Activated effector memory CD4-positive, alpha-beta T cell treated with Interleukin-2 at 50 U/mL for 16 hours (primary cell): ENCODE results near the gene SH3TC2.

Experiments used
- DNase-seq: peaks from one replicate; pipeline ENCODE4 v3.0.0-alpha.2; 2020

Gene SH3TC2

DNA sequence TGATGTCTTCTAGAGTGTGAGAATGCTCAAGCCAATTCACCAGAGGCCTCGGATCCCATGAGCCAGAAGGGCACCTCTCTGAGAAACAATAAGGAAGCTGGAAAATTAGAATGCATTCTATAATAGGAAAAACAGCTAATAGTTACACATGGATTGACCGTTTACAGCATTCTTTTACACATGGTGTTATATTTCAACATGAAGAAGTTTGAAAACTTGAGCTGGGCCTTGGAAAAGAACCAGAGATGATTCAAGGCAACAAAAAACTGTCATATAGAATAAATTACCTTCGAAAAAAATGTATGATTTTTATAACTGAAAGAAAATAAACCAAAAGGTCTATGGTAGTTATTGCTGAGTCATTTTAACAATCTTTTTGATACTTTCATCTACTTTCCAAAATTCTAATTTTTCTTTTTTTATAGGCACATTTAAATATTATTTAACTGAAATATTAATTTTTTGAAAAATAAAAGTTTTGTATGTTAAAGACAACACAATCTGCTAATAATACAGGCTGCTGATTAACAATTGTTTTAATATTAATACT, 6.2 kb downstream of the SH3TC2 start:
- no peak for DNase-seq

DNA sequence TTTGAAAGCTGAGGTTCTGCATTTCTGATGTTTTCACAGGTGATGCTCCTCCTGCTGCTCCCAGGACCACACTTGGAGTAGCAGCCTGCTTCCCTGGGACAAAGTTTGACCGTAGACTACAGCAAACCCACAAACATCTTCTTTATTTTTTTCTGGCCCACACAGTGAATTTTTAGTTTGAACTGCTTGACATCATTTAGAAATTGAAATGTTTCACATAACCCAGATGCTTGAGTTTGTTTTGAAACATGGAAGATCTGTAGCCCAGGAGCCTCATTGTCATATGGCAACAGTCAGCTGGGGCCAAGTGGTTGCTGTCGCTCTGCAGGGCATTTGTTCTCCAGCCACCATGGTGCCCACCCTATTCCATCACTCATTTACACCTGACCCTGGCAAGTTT, 8.4 kb downstream of the SH3TC2 start:
- DNase-seq = no peak

DNA sequence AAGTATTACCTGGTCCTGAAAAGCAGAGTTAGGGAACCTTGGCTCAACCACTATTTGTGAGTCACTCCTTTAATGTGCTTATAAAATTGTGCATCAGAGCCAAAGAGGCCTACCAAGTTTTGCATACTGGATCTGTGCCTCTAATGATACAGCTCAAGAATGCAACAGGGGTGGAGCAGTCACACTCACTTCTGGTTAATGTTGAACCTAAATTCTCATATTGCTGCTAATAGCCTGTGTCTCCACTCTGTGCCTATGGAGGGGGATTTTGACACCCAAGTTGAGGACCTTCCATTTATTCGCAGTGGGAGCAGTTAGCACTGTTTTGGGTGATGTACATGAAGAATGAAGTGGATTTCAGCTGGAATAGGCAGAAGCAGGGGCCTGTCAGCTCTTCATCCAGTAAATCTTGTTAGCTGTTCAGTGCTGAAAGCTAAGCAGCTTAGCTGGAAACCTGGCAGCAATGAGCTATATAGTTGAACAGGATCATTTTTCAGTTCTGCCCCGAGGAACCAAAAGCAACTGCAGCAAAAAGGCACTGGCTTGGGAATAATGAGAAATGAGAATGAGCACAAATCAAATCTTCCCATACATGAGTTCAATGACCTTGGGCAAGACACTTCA, 9.7 kb downstream of the SH3TC2 start:
- no peak for DNase-seq

DNA sequence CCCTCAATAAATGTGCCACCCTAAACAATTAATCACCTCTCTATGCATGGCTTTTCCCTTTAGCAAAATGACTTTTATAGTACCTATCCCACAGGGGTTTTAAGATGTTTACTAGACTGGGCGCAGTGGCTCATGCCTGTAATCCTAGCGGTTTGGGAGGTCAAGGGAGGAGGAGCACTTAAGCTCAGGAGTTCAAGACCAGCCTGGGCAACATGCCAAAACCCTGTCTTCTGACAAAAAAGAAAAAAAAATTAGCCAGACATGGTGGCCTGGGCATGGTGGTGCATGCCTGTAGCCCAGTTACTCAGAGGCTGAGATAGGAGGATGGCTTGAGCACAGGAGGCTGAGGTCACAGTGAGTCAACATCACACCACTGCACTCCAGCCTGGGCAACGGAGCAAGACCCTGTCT, 13.5 kb downstream of the SH3TC2 start:
- DNase-seq = no peak

DNA sequence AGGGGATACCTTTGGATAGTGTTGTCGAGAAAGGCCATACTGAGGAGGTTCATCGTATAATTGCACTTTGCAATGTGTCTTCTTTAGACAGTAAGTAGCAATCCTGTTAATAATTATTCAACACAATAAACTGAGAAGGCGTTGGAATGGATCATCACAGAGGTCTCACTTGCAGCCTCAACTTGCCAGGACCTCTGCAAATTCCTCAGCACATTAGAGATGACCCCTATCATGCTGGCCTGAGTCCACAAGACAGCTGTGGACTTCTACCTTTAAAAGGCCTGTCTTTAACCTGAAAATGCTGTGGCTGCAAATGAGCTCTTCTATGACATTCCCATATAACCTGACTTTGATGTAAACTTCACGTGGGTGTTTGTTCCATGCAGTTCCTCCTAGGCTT, 14.1 kb downstream of the SH3TC2 start:
- DNase-seq = no peak

DNA sequence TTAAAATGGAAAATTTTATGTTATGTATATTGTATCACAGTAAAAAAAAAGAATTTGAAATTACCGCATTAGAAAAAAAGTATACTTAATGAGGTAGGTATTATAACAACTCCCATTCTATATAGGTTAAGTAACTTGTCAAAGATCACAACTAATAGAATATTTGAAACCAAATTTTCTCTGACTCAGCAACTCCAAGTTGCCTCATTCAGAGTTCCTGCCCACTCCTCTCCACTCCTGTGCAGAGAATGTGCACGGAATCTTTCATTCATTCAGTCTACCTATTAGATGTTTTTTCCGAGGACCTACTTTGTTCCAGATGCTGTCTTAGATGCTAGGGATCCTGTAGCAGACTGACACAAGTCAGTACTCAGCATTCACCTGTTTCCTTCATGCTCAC, 15.4 kb downstream of the SH3TC2 start:
- DNase-seq = no peak

DNA sequence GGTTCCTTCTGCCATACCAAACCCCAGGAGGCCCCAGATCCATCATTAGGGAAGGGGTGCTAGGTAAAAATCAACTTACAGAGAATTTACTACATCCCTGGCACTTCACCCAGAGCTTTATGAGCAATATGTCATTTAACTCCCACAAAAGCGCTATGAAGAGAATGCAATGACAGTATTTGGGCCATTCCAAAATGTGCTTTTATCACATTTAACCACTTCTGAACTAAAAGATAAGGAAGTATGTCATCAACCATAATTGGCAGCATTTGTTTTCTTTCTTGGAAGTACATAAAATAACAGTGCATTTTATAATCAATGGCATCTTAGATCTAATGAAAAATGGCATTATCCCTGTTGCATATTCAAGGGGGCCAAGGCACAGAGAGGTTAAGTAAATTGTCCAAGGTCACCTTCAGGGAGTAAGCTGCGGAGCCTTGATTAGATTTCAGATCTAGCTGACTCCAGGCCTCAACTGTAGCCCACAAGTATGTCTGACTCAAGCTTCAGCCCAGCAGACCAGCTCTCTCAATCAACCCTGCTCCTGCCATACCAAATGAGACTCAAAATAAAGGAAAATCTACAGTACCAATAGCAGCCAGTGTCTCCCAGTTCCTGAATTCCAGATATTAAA, 16.5 kb downstream of the SH3TC2 start:
- no peak for DNase-seq

DNA sequence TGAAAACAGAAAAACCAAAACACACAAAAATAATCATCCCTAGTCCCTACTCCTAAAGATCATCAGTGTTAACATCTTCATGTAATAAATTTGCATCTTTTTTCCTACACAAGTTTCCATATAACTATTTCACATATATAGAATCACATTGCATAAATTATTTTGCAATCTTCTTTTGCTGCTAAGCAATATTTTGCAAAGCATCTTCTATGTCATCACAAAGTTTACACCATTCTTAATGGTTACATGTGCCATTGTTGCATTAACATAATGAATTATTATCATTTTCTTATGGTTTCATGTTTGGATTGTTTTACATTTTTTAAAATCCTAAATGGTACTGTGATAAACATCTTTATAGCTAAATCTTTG, 17.8 kb downstream of the SH3TC2 start:
- no peak for DNase-seq

DNA sequence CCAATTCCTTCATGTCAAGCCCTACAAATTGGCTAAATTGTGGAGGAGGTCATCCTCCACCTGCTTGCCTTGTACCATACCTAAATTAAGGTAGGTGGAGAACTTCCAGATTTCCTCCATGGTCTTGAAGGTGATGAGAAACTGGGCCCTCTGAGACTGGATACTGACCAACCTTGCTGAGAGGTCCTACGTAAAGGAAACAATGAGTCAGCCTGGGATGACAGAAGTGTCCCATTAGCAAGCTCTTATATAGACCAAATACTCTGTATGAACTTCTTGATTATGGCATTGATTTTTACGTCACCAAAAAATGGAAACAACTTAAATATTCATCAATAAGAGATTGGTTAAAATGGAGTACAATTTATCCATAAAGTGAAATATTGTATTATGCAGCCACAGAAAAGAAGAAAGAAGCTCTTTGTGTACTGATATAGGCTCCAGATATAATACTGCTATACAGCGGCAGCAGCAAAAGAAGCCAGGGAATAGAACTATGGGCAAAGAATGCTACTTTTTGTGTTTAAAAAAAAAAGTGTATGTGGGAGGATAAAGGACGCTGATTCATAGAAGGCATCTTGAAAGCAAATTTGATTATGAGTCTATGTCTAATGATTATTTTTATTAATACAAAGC, 18.3 kb downstream of the SH3TC2 start:
- no peak for DNase-seq

DNA sequence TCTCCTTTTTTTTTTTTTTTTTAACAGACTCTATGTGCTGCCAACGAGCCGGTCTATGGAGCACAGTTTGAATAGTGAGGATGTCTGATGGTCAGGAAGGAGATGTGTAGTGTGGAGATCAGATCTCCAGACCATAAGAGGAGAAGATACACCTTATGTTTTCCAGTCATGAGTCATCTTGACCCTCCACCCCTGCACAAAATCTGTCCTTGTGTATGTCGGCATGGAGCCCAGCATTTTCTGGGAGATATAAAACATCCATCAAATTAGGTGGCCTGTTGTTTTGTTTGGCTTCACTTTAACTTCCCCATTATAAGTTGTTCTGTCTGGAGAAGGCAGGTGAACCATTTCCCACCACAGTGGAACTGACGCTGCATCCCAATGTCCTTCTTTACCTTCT, 19.2 kb downstream of the SH3TC2 start:
- no peak for DNase-seq

DNA sequence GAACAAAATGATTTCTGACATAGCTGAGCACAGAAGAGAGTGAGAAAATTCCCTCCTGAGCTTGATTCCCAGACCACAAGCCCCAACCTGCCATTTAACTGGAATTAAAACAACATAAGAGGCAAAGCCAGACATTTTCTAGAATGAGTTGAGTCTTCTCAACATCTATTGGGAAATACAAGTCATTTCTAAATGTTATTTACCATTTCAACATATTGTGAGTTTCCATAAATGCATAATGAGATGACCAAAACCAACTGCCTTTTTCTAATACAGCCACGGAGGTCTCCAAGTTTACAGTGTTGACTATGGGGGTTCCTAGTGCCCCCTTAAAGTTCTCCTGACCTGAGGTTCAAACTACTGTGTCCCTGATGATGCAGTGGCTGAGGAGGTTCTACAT, 20.0 kb downstream of the SH3TC2 start:
- DNase-seq = no peak

DNA sequence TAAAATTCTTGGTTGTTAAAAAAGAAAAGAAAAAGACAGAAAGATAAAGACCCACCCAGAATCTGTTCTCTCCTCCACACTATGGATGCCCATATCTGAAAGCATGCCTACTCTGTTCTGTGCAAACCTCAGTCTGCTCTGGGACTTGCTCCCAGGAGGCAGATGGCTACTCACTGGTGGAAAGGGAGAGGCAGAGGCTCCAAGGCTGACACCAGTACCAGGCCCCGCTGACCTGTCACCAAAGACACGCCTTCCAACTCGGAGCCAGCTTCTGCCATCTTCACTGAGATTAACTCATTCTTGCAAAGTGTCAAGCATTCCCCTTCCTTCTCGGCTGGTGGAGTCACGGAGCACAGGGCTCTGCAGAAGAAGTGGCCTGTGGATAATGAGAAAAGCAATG, 21.6 kb downstream of the SH3TC2 start:
- no peak for DNase-seq

DNA sequence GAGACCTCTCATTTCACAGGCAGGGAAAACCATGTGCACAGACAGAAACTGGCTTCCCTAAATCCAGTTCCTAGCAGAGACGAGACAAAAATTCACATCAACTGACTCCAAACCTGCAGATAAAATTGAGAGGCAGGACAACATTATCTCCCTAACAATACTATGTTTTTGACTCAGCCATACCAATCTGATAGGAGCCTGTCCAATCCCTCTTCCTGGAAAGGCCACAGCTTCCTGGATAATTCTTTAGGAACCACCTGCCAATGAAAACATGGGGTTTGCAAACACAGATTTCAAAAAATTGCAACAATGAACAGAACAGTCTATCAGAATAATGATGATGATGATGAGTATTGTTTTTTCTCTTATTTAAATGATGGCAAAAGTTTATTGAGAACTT, 22.4 kb downstream of the SH3TC2 start:
- DNase-seq = no peak

DNA sequence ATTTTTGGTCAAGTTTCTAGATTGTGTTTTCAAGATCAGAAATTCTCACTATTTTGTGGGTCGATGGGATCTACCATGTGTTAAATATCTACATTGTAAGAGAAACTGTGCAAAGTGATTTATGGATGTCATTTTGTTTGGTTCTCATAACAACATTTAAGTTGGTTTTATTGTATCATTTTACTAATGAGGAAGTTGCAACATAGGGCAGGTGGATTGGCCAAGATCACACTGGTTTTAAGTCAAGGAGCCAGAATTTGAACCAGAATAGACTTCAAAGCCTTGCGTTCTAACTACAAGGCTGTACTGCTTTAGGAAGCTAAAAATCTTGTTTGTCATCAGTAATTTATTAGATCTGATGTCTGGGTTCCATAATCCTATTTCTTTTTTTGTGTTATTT, 23.4 kb downstream of the SH3TC2 start:
- DNase-seq = no peak

DNA sequence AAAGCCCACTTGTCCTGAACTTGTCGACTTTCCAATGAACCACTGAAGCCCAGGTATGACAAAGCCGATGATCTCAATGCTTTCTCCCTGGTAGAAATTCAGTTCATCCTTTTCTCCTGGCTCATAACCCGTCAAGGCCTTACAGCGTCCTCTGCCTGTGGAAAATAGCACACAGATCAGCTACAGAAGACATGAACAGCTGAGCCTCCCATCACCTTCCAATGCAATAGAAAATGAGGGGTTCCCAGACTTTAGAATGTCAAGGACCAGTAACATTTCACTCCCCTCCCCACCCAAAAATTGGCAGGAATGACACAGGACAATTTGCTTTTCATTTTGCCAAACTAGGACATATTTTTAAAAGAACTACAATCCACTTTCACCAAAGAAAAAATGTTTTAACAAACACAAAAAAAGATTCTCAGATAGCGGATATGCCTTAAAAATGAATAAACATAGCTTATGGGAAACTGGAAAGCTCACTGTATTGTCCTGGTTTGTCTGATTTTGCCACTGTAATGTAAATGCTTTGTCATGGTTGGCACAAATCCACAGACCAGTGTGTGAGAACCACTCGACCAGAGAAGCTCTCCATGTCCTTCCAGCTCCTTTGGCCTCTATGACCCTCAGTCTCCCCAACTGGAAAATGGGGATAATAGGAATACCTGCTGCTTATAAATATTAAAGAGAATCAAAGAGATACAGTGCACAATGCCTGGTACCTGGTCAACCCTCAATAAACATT, 24.4 kb downstream of the SH3TC2 start:
- DNase-seq = no peak

DNA sequence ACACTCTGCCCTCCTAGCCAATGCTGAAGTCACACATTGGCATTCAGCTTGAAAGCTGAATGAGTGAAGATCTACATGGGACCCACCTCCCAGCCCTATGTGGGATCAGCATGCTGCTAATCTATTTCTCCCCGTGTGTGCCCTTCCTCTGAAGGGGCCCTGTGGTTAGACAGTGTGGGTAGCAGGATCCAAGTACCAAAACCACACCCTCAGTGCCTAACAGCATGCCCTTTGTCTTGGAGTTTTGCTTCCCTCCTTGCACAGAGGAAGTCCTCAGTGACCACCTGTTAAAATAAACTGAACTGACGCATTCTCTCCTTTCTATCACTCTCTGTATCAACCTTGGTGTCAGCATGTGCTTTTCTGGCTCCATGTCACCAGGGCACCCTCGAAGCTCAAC, 25.0 kb downstream of the SH3TC2 start:
- no peak for DNase-seq

DNA sequence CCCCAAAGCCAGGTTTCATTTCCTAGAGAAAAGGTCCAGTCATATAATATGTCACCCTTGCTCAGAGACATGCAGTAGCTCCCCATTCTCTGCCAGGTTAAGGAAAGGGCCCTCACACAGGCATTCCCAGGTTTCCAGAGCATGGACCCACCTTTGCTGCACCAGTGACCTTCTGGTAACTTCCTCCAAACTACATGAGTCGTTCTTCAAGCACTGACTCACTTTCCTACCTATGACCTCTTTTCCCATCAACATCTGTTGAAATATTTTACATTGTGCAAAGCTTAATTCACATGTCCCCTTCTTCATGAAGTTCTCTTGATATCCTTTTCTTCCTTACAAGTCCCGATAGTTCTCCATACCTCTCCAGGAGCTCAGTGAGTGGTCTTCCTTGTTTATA, 25.9 kb downstream of the SH3TC2 start:
- DNase-seq = no peak

DNA sequence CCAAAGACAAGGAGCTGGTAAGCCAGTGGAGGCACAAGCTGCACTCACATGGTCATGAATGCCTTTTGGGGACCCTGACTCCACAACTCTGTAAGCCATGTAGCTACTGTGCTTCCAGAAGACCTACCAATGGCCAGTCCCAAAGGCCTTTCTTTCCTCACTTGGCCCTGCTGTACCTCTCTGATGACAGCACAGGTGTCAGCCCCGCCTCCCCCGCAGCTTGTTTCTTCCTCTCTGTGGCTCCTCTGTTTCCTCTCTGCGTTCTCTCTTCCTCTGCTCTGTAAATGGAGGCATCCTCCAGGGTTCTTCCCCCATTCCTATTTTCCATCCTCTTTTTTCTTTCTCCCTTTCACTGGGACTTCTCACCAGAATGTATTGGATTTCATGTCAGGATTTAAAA, 26.7 kb downstream of the SH3TC2 start:
- no peak for DNase-seq

DNA sequence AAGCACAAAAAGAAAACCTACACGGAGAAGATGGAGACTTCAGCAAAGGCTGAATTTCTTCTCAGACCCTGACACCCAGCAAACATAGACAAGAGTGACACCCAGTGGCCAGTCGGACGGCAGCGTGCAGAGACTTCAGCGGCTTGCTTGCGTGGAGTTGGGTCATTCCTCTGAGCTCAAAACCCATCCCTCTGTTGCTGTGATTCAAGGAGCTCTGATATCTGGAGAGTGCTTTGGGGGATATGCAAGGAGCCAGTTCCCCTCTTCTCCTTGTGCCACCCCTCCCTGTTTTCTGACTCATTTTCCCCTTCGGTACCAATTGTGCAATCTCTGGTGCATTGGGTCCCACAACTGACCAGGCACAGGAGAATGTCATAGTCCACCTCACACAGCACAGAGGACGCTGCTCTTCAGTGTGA, 27.5 kb downstream of the SH3TC2 start:
- DNase-seq = peak; percentile 48

DNA sequence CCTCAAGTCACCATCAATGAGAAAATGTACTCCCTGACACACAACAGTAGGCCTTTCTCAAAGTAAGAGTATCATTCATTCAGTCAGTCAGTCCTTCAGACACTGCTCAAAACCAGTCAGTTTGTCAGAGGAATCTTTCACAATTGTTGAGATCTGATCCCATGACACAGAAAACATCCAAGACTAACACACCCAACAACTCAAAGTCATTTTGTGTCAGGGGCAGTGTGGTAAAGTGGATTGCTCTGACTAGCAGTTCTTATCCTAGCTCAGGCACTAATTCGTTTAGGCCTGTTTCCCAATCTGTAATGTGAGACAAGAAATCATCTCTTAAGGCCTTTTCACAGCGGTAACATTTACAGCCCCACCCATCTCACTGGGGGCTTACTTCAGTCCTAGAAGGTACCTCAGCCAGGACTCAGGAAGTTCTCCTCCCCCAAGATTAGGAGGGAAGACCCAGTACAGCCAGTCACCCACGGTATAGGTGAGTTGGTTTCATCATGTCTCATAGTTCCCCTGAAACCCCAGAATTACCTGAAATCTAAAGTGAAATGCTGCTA, 31.9 kb downstream of the SH3TC2 start:
- DNase-seq = no peak

DNA sequence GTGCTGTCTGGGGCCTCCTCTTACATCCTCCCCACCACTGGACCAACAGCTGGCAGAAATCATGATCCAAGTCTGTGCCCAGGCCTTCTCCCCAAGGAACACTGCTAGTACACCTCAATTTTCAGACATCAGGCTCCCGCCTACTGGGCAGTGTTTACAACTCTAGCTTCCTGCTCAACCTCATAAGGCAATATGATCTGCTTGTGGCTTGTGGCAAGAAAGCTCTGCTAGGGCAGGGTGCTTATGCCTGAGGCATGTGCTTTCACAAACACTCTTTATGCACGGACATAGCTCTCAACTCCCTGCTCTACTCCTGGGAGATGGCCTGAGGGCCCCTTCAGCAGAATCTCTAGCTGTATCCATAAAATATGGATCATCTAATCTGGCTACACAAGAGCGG, 32.5 kb downstream of the SH3TC2 start:
- no peak for DNase-seq

DNA sequence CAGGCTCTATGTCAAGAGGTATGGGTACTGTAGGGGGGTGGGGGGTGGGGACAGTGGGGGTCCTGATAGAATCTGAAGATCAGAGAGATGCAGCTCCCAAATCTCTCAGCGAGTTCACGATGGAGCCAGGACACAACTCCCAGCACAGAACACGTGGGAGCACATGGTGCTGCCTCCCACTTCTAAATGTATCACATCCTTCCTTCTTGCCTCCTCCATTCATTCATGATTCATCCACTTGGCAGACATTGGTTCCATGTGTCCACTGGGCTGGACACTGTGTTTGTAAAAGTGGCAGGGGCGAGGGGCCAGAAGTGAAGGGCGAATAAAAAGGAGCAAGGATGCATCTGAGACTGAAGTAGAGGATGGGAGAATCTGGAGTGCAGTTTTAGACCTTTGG, 33.9 kb downstream of the SH3TC2 start:
- DNase-seq = no peak

DNA sequence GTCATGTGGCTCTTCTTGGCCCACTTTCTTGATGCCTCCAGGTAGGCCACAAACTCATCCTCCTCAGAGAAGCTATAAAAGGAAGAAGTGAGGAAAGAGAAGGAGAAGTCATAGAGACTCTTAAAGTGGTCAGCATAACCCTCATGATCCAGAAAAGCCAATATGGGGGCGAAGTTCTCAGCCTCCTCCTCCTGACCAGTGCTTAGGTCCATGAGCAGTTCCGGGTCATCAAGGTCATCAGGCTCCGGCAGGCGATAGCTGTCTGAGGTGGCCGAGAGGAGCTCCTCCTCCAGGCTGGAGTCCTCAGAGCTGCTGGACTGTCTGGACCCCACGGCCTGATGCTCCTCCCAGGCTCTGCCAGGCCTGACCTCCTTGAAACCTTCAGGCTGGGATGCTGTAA, 34.7 kb downstream of the SH3TC2 start:
- no peak for DNase-seq

DNA sequence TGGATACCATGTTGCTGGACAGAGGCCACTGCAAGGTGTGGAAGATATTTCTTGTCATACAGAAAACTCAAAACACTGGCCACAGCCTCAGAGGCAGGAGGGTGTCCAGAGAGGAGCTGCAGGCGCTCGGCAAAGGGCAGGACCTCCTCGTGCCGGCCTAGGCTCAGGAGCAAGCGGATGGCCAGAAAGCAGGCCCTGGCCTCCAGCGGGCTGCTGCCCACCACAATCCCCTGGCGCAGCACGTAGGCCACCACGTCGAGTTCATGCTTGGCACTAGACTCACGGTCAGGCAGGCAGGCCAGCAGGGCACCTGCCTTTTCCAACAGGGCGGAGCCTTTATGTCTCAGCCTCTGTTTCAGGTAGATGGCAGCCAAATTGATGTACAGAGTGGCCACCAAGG, 35.2 kb downstream of the SH3TC2 start:
- no peak for DNase-seq
